ENCODE measurements around the gene TRAPPC2L.

Gene TRAPPC2L

DNA sequence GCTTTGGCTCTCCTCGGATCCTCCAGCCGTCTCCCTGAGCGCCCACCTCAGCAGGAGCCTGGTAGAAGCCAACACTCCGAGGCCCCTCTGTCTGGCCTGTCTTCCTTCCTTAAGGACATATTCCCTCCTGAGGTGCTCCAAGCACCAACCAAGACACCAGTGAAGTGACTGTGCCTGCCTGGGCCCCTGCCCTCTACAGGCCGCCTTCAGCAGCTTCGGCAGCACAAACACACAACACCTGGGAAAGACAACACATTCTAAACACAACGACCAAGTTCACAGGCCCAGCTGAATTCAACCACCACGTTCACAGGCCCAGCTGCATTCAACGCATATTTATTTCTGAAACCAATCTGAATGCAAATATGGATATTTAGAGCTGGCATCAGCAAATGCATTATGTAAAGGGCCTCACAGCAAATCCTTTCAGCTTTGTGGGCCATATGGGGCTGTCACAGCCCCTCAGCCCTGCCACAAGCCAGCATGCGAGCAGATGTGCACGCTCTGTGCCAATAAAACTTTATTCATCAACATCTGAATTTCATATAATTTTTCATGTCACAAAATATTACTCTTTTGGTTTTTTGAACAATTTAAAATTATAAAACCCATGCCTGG lies 12.4 kb upstream of the TRAPPC2L start:
- DNase-seq (ENCODE audit: low read depth), result no peak
- no peak overlapping the region for H3K4me3 ChIP-seq (ENCODE audit: low read depth, low read length)
- TF ChIP-seq, protein P1, sequence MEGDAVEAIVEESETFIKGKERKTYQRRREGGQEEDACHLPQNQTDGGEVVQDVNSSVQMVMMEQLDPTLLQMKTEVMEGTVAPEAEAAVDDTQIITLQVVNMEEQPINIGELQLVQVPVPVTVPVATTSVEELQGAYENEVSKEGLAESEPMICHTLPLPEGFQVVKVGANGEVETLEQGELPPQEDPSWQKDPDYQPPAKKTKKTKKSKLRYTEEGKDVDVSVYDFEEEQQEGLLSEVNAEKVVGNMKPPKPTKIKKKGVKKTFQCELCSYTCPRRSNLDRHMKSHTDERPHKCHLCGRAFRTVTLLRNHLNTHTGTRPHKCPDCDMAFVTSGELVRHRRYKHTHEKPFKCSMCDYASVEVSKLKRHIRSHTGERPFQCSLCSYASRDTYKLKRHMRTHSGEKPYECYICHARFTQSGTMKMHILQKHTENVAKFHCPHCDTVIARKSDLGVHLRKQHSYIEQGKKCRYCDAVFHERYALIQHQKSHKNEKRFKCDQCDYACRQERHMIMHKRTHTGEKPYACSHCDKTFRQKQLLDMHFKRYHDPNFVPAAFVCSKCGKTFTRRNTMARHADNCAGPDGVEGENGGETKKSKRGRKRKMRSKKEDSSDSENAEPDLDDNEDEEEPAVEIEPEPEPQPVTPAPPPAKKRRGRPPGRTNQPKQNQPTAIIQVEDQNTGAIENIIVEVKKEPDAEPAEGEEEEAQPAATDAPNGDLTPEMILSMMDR (IDR thresholded peaks at IDR 0.05; ENCODE audit: insufficient read depth, low read depth, low read length, missing control alignments), result no peak

DNA sequence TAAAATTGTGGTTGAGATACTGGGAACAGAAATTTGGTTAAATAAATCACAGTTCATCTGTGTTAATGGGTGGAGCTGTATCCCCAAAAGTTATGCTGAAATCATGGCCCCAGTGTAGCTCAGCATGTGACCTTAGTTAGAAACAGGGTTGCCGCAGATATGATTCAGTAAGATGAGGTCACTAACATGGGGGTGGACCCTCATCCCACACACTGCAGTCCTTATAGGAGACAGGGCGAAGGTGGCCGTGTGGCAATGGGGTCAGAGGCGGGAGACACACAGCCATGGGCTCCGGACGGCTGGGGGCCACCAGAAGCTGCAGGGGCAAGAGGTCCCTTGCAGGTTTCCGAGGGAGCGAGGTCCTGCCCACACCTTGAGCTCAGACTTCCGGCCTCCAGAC lies 10.8 kb upstream of the TRAPPC2L start:
- H3K4me3 ChIP-seq (ENCODE audit: low read depth, low read length), result no peak overlapping the region
- no peak for DNase-seq (ENCODE audit: low read depth)
- TF ChIP-seq, protein P1 (IDR thresholded peaks at IDR 0.05; ENCODE audit: insufficient read depth, low read depth, low read length, missing control alignments), result no peak

DNA sequence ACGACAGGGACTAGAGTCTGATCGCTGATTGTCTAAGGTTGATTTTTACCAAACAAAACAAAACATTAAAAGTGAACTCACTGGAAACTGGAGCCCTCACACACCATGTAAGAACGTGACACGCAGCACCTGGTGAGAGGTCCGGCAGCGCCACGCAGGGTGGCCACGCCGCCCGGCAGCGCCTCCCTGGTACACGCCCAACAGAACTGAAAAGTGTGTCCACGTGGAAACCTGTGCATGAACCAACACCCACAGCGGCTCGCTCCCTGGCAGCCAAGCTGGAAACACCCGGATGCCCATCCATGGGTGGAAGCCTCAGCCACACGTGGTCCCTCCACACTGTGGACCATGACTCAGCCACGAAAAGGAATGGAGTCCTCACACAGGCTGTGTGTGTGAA lies 9.3 kb upstream of the TRAPPC2L start:
- DNase-seq (ENCODE audit: low read depth), result no peak
- H3K4me3 ChIP-seq (ENCODE audit: low read depth, low read length), result no peak overlapping the region
- TF ChIP-seq, protein P1 (IDR thresholded peaks at IDR 0.05; ENCODE audit: insufficient read depth, low read depth, low read length, missing control alignments), result no peak

DNA sequence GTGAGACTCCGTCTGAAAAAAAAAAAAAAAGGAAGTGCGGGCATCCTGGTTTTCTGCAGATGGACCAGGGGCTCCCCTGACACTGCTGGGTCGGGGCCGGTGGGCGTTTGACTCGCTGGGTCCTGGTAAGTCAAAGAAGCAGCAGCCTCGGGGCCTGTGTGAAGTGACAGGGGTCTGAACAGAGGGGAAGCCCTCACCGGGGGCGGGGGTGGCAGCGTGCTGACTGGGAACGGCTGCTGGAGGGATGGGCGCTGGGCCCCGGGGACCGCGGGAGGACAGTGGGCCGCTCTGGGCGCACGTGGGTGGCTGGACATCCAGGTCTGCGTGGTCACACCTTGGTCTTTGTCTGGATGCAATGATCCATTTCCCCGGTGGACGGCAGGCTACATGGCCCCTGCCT lies 8.4 kb upstream of the TRAPPC2L start:
- TF ChIP-seq, protein P1 (IDR thresholded peaks at IDR 0.05; ENCODE audit: insufficient read depth, low read depth, low read length, missing control alignments), result no peak
- DNase-seq (ENCODE audit: low read depth), result no peak
- H3K4me3 ChIP-seq (ENCODE audit: low read depth, low read length), result no peak overlapping the region

DNA sequence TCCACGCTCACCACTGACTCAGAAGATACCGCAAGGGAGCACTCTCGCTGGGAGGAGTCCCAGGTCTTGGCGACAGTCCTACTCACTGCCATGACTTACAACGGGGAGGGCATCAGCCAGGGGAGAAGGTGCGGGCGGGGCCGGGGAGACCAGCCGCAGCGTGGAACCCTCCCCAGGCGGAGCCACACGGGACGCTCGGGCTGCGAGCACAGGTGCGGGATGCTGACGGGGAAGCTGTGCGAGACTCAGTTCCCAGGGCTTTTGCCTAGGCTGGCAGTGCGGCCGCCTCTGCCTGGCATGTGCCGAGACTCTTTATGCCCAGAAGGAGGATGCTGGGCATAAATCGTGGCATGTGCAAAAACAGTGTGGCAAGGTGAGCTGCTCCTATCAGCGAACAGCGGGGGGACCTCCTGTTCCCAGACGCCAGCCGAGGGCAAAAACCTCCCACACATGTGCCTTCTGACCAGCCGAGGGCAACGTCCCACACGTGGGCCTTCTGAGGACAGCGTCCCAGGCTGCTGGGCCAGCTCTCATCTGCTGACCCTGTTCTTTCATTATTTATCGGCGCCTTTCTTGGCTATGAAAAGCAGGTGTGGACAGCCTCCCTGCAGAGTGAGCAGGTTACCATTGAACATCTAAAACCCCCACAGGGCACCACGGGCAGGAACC lies 6.3 kb upstream of the TRAPPC2L start:
- H3K4me3 ChIP-seq (ENCODE audit: low read depth, low read length), result no peak overlapping the region
- no peak for DNase-seq (ENCODE audit: low read depth)
- TF ChIP-seq, protein P1 (IDR thresholded peaks at IDR 0.05; ENCODE audit: insufficient read depth, low read depth, low read length, missing control alignments), result no peak

DNA sequence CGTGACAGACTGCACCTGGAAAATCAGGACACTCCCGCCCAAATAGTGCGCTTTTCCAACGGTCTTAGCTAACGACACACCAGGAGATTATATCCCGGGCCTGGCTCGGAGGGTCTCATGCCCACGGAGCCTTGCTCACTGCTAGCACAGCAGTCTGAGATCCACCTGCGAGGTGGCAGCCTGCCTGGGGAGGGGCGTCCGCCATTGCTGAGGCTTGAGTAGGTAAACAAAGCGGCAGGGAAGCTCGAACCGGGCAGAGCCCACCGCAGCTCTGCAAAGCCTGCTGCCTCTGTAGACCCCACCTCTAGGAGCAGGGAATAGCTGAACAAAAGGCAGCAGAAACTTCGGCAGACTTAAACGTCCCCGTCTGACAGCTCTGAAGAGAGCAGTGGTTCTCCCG lies 5.3 kb upstream of the TRAPPC2L start:
- no peak overlapping the region for H3K4me3 ChIP-seq (ENCODE audit: low read depth, low read length)
- no peak for DNase-seq (ENCODE audit: low read depth)
- TF ChIP-seq, protein P1 (IDR thresholded peaks at IDR 0.05; ENCODE audit: insufficient read depth, low read depth, low read length, missing control alignments), result no peak

Data from GM12865 (cell line).